Left lung (tissue), 10 donors: ENCODE results near the gene DGKQ. TPM values are rescaled to one million over a fixed set of nuclear protein-coding genes. Genes with fewer than 3 reads are reported as not detected.
A peak's percentile ranks its signal among the peaks of the same experiment; 100 is the strongest.

Experiments
- ATAC-seq: fragments of 200-7000 bp; cut with Tn5 transposase; one replicate; pipeline ENCODE4 v1.9.1; 2020; ENCODE audit warnings: moderate library complexity
- DNase-seq, 4 donors: peaks; one replicate each; pipeline ENCODE4 v3.0.0-alpha.2; 2013 to 2020
- H3K27ac ChIP-seq, 2 donors: fragments of 200-600 bp; sonication (generic) in 1 of 2; one replicate each; pipeline versions ENCODE4 v1.5.0 to v1.8.0; 2020 to 2021
- H3K27me3 ChIP-seq, 2 donors: fragments of 200-600 bp; sonication (generic) in 1 of 2; one replicate each; pipeline versions ENCODE4 v1.5.0 to v1.8.0; 2020 to 2021
- H3K36me3 ChIP-seq, 2 donors: fragments of 200-600 bp; sonication (generic) in 1 of 2; one replicate each; pipeline versions ENCODE4 v1.5.0 to v1.8.0; 2020 to 2021
- H3K4me1 ChIP-seq, 2 donors: fragments of 200-600 bp; one replicate each; pipeline ENCODE4 v1.8.0; 2021
- H3K4me3 ChIP-seq, 2 donors: fragments of 200-600 bp; sonication (generic) in 1 of 2; one replicate each; pipeline versions ENCODE4 v1.5.0 to v1.8.0; 2020 to 2021; ENCODE audit warnings: mild to moderate bottlenecking in 1 of 2
- H3K9me3 ChIP-seq, 2 donors: fragments of 200-600 bp; sonication (generic) in 1 of 2; one replicate each; pipeline versions ENCODE4 v1.5.0 to v1.8.0; 2020 to 2021
- intact Hi-C, 2 donors: fragments of 100-400 bp; cut with DNase I; formaldehyde crosslinking; loops; one replicate each; pipeline versions ENCODE4 v1.11.2 to v1.14.2; 2022
- polyA plus RNA-seq, 6 donors: library from polyadenylated mRNA; unstranded; fragments of 120-200 nt; gene quantifications; one replicate each; pipeline ENCODE4 v1.2.1, GENCODE V29; 2013; ENCODE audit not compliant: insufficient read length in 6 of 6
- total RNA-seq, 2 donors: library from RNA; stranded (reverse); fragmentation: NEBNext Ultra II Directional; extraction: Animal tissue kit (Norgen Biotek cat#: 25700); gene quantifications; one replicate each; pipeline ENCODE4 v1.2.1, GENCODE V29; 2021
- TF ChIP-seq, protein P1 (sequence below), 2 donors: fragments of 200-600 bp; sonication (generic) in 1 of 2; IDR thresholded peaks; one replicate each; pipeline versions ENCODE4 v1.5.0 to v1.8.0; 2021; ENCODE audit warnings: antibody characterized with exemption in 2 of 2
- donor health status: DM: no; HTN: yes; CAD: no.
- donor health status: DM: no; HTN: no; CAD: no.

The DGKQ gene
- total and polyA plus RNA-seq, 8 donors = 5.0 to 19.8 (median 6.7) TPM

DNA sequence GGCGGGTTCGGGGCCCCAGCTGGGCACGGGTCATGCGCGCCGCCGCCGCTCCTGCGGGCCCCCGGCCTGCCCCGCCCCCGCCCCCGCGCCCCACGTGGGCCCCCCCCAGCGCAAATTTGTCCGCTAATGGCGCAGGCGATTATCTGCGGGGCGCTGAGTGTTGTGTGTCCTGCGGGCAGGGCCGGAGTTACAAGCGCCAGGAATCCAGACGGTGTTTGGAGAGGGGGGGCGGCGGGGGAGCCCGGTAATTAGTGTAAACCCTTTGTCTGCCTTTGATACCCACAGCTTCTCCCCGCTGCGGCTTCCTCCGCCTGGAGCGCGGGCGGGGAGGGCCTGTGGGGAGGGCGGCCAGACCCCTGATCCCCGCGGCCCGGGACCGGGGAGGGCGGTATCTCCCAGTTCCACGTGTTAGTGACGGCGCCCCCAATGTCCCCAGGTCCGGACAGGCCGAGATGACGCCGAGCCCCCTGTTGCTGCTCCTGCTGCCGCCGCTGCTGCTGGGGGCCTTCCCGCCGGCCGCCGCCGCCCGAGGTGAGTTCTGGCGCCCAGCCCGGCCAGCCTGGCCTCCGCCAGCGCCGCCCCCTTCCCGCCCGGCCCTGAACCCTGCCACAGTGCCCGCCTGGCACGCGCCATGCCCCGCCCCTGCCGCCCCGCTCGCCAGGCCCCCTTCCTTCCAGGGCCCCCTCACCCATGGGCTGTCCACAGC, 38.8 kb upstream of the DGKQ start:
- intact Hi-C loops = no loop called here
- Histone ChIP-seq H3K27ac (no peak overlapping the region), H3K27me3 (peaks cover 14 to 40% of the 10 kb centered on the region in 2 donors), H3K4me3 (peak overlapping the region; percentile 34 to 49), H3K36me3 (no peaks in the 10 kb centered on the region), H3K4me1 (peaks cover 15 to 29% of the 10 kb centered on the region in 2 donors), H3K9me3 (no peaks in the 10 kb centered on the region)
- TF ChIP-seq, protein P1, sequence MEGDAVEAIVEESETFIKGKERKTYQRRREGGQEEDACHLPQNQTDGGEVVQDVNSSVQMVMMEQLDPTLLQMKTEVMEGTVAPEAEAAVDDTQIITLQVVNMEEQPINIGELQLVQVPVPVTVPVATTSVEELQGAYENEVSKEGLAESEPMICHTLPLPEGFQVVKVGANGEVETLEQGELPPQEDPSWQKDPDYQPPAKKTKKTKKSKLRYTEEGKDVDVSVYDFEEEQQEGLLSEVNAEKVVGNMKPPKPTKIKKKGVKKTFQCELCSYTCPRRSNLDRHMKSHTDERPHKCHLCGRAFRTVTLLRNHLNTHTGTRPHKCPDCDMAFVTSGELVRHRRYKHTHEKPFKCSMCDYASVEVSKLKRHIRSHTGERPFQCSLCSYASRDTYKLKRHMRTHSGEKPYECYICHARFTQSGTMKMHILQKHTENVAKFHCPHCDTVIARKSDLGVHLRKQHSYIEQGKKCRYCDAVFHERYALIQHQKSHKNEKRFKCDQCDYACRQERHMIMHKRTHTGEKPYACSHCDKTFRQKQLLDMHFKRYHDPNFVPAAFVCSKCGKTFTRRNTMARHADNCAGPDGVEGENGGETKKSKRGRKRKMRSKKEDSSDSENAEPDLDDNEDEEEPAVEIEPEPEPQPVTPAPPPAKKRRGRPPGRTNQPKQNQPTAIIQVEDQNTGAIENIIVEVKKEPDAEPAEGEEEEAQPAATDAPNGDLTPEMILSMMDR (IDR thresholded peaks at IDR 0.05) = no peak
- peak; percentile 1 for ATAC-seq
- no peak for DNase-seq

DNA sequence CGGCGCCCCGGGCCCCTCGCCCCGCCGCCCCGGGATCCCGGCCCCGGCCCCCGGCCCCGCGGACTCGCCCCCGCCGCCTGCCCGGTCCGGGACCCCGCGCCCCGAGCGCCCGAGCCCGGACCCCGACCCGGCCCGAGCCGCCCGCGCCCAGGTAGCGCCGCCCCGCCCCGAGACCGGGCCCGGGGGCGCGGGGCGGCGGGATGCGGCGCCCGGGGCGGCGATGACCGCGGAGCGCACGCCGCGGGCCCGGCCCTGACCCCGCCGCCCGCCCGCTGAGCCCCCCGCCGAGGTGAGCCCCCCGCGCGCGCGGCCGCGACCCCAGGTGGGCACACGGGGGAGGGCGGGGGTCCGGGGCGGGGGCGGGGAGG, 38.3 kb upstream of the DGKQ start:
- ATAC-seq = no peak
- peaks cover 15 to 29% of the 10 kb centered on the region in 2 donors for H3K4me1 ChIP-seq
- peak overlapping the region in 1 of 2 donors; percentile 62 for H3K4me3 ChIP-seq

DNA sequence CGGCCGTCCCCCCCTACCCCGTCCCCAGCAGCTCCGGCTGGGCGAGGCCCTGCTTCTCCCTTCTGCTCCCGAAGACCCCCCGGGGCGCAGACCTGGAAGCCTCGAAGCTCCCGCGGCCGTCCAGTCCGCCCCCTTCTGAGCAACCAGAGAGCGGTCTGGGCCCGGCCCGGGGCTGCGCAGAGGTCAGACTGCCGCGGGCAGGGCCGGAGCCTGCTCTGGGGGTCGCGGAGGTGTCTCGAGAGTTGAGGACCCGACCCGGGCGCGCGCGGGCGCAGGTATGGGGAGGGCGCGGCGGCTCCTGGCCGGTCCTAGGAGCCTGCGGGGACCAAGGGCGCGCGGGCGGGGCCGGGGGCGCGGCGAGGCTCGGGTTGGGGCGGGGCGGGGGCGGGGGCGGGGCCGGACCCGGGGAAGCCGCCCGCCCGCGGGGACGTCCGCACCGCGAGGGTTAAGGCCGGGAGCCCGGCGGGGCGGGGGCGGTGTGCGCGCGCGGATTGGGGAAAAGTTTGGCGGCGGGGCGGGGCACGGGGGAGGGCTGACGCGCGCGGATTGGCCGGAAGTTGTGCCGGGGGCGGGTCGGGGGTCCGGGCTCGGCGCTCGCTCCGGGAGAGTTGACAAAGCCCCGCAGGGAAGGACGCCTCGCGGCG, 37.8 kb upstream of the DGKQ start, which contains the start of gene FGFRL1:
Gene FGFRL1 (plus strand): TSS at position 605 of the 644 bp plus-strand sequence. CDS start 860 bp downstream, outside the sequence.
- peak; percentile 62 for ATAC-seq
- H3K9me3 ChIP-seq = no peaks in the 10 kb centered on the region
- H3K4me1 ChIP-seq = peaks cover 15 to 29% of the 10 kb centered on the region in 2 donors
- peaks cover 17 to 50% of the 10 kb centered on the region in 2 donors for H3K27me3 ChIP-seq
- DNase-seq = peak; percentile 84 to 96 (median 93)
- H3K4me3 ChIP-seq = peak within 1 kb of the TSS; percentile 34 to 62
- H3K36me3 ChIP-seq = no peaks in the 10 kb centered on the region
- peak within 1 kb of the TSS; percentile 56 to 66 for H3K27ac ChIP-seq
- TF ChIP-seq, protein P1 (IDR thresholded peaks at IDR 0.05) = no peak
- intact Hi-C loops = no loop called here

More for the DNA sequence above, 38.3 kb upstream of the DGKQ start:
- Histone ChIP-seq H3K27me3 (peaks cover 14 to 45% of the 10 kb centered on the region in 2 donors), H3K36me3 (no peaks in the 10 kb centered on the region), H3K9me3 (no peaks in the 10 kb centered on the region), H3K27ac (no peak overlapping the region)
- intact Hi-C loops = no loop called here
- DNase-seq = no peak
- TF ChIP-seq, protein P1 (IDR thresholded peaks at IDR 0.05) = no peak

DNA sequence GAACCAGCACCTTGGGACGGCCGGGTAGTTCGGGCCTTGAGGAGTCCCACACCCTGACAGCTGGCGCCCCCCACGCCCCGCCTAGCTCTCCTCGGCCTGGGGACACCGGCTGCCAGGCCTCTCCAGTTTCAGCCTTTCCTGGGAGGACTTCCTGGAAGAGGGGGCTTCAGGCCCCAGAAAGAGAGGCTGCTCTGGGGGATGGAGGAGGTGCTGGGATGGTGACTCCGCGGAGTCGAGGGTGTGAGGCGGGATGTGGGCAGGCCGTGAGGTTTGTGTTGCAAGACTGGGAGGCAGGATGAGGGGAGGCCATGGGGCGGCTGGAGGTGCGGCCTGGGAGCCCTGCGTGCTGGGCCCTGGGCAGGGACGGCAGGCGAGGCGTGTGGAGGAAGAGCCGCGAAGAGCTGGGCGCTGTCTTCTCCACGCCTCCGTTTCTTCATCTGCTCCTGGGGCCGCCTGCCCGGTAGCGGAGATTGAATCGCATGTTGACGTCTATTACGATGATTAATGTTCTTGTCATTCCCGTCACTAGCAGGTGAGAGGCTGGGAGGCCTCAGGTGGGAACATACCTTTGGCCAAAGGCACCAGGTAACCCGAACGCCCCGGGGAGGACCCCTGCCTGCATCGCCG, 37.1 kb upstream of the DGKQ start:
- peaks cover 15 to 29% of the 10 kb centered on the region in 2 donors for H3K4me1 ChIP-seq
- ATAC-seq (peak; percentile 51), DNase-seq (peak; percentile 29 to 91 (median 59))
- TF ChIP-seq, protein P1 (IDR thresholded peaks at IDR 0.05) = no peak
- H3K36me3 ChIP-seq = no peaks in the 10 kb centered on the region
- H3K27ac ChIP-seq = peak overlapping the region; percentile 56 to 66
- H3K9me3 ChIP-seq = no peaks in the 10 kb centered on the region
- intact Hi-C loops = no loop called here
- peak overlapping the region; percentile 56 to 62 for H3K4me3 ChIP-seq
- H3K27me3 ChIP-seq = peaks cover 20 to 57% of the 10 kb centered on the region in 2 donors
